NT2/D1 (cell line): Measurements from ENCODE around the gene GSE1.

ENCODE experiments used
- DNase-seq: peaks from one replicate; pipeline ENCODE4 v3.0.0-alpha.2; 2011; ENCODE audit warnings: low read depth, low spot score
- H3K27me3 ChIP-seq: 2 replicates; pipeline ENCODE4 v1.6.0; 2011; ENCODE audit warnings: mild to moderate bottlenecking; ENCODE audit not compliant: insufficient read length, insufficient read depth
- H3K36me3 ChIP-seq: 2 replicates; pipeline ENCODE4 v1.6.1; 2011; ENCODE audit warnings: mild to moderate bottlenecking, low read length, mixed read lengths; ENCODE audit not compliant: insufficient read depth, insufficient read length
- H3K4me1 ChIP-seq: 2 replicates; pipeline ENCODE4 v1.5.1; 2011; ENCODE audit not compliant: insufficient read depth, insufficient read length
- H3K4me3 ChIP-seq: 2 replicates; pipeline ENCODE4 v1.5.1; 2011; ENCODE audit warnings: low read depth; ENCODE audit not compliant: insufficient read length
- H3K9ac ChIP-seq: 2 replicates; pipeline ENCODE4 v1.6.0; 2011; ENCODE audit warnings: low read depth; ENCODE audit not compliant: insufficient read length
- H3K9me3 ChIP-seq: 2 replicates; pipeline ENCODE4 v1.5.1; 2011; ENCODE audit warnings: mild to moderate bottlenecking, low read length; ENCODE audit not compliant: insufficient read depth
- SUZ12 ChIP-seq: IDR thresholded peaks from 2 replicates; pipeline ENCODE4 v1.6.1; 2011; ENCODE audit not compliant: insufficient read length, insufficient read depth; ENCODE audit errors: extremely low read depth
- YY1 ChIP-seq: IDR thresholded peaks from 2 replicates; pipeline ENCODE4 v1.6.1; 2011; ENCODE audit not compliant: insufficient read length, insufficient read depth
- ZNF274 ChIP-seq: IDR thresholded peaks from 2 replicates; pipeline ENCODE4 v1.6.1; 2011; ENCODE audit warnings: mild to moderate bottlenecking, low read depth, low read length

GSE1 gene

DNA sequence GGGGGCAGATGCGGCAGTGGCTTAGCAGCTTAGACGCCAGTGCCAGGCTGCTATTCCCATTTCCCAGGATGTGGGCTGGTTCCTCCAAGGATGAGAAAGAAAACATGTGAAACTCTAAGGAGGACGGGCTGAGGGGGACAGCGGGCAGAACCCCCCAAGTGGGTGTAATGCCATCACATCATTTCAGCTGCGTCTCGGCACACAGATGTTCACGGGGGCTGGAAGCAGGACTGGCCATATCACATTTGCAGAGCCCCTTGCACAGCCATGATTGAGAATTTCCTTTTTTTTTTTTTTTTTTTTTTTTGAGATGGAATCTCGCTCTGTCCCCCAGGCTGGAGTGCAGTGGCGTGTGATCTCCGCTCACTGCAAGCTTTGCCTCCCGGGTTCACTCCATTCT, 90.9 kb downstream of the GSE1 start:
- H3K9ac ChIP-seq = no peak overlapping the region
- no peaks in the 10 kb centered on the region for H3K9me3 ChIP-seq
- H3K36me3 ChIP-seq = no peaks in the 10 kb centered on the region
- no peak for DNase-seq
- H3K27me3 ChIP-seq = no peaks in the 10 kb centered on the region
- no peak overlapping the region for H3K4me3 ChIP-seq
- TF ChIP-seq YY1 (no peak), ZNF274 (no peak), SUZ12 (no peak)
- H3K4me1 ChIP-seq = peaks cover 8% of the 10 kb centered on the region

GRCh38 chr16:85704900-85705846, 92.1 kb downstream of the GSE1 start:
- TF ChIP-seq ZNF274 = no peak
- TF ChIP-seq YY1 = no peak
- TF ChIP-seq SUZ12 = no peak
- peaks cover 2% of the 10 kb centered on the region for H3K4me1 ChIP-seq

GRCh38 chr16:85706449-85707034, 93.4 kb downstream of the GSE1 start:
- peaks cover 6% of the 10 kb centered on the region for H3K4me1 ChIP-seq
- no peaks in the 10 kb centered on the region for H3K27me3 ChIP-seq
- H3K36me3 ChIP-seq = no peaks in the 10 kb centered on the region
- DNase-seq = no peak
- peaks cover 1% of the 10 kb centered on the region; the same call in 1 of the 2 replicates for H3K9me3 ChIP-seq
- TF ChIP-seq YY1 (no peak), ZNF274 (no peak)
- H3K4me3 ChIP-seq = no peak overlapping the region
- no peak overlapping the region for H3K9ac ChIP-seq

More at GRCh38 chr16:85704900-85705846, 92.1 kb downstream of the GSE1 start:
- no peak overlapping the region for H3K9ac ChIP-seq
- no peaks in the 10 kb centered on the region for H3K9me3 ChIP-seq
- no peak for DNase-seq
- H3K27me3 ChIP-seq = no peaks in the 10 kb centered on the region
- no peaks in the 10 kb centered on the region for H3K36me3 ChIP-seq
- H3K4me3 ChIP-seq = no peak overlapping the region

- peaks cover 6% of the 10 kb centered on the region for H3K4me1 ChIP-seq
- TF ChIP-seq SUZ12 = no peak
- no peak for TF ChIP-seq ZNF274
- no peak for TF ChIP-seq YY1
- H3K4me3 ChIP-seq = no peak overlapping the region
- no peaks in the 10 kb centered on the region for H3K36me3 ChIP-seq
- no peaks in the 10 kb centered on the region for H3K27me3 ChIP-seq
- H3K9me3 ChIP-seq = peaks cover 10% of the 10 kb centered on the region; the same call in 1 of the 2 replicates
- no peak for DNase-seq
- H3K9ac ChIP-seq = no peak overlapping the region
Measured at GRCh38 chr16:85707528-85708095, 94.5 kb downstream of the GSE1 start.

- H3K9ac ChIP-seq = no peak overlapping the region
- H3K36me3 ChIP-seq = no peaks in the 10 kb centered on the region
- TF ChIP-seq YY1 (no peak), ZNF274 (no peak), SUZ12 (no peak)
- no peaks in the 10 kb centered on the region for H3K27me3 ChIP-seq
- H3K4me1 ChIP-seq = peaks cover 11% of the 10 kb centered on the region
- H3K4me3 ChIP-seq = no peak overlapping the region
- peaks cover 10% of the 10 kb centered on the region; the same call in 1 of the 2 replicates for H3K9me3 ChIP-seq
- DNase-seq = no peak
Measured at GRCh38 chr16:85708338-85708737, 95.2 kb downstream of the GSE1 start.

DNA sequence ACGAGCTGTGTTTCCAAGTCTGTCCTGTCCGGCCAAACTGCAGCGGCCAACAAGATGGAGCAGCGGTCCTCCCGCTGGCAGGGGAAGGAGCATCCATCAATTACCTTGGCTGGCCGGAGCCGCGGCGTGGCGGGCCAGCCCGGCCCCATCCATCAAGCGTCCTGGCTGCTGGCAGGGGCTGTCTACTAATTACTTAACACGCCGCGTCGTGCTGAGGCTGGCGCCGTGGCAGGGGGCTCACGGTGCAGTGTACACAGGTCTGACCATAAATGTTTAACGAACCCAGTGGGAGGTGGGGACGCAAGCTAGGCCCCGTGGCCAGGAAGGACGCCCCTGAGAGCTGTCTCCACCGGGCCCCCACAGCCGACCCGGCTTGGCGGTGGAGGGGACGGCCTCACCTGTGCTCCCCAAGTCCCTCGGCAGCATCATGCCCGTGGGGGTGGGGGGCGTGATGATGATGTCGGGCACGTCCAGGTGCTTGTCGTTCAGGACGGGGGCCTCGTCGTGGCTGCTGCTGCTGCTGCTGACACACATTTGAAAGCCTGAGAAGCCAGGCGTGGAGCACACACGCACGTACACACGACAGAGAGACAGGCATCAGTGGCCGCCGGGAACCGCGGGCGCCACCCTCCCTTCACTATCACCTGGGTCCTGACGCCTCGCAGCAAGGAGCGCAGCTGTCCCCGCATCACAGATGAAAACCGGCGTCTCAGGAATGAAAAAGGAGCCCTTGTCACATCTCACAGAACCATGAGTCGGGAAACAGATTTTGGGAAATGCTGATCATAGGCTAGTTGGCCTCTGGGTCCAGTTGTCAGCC, 96.9 kb downstream of the GSE1 start:
- H3K36me3 ChIP-seq = no peaks in the 10 kb centered on the region
- peaks cover 10% of the 10 kb centered on the region; the same call in 1 of the 2 replicates for H3K9me3 ChIP-seq
- no peak overlapping the region for H3K4me3 ChIP-seq
- H3K27me3 ChIP-seq = peaks cover under 1% of the 10 kb centered on the region
- DNase-seq = no peak
- no peak for TF ChIP-seq SUZ12
- no peak for TF ChIP-seq YY1
- no peak for TF ChIP-seq ZNF274
- H3K4me1 ChIP-seq = peaks cover 11% of the 10 kb centered on the region
- no peak overlapping the region for H3K9ac ChIP-seq

DNA sequence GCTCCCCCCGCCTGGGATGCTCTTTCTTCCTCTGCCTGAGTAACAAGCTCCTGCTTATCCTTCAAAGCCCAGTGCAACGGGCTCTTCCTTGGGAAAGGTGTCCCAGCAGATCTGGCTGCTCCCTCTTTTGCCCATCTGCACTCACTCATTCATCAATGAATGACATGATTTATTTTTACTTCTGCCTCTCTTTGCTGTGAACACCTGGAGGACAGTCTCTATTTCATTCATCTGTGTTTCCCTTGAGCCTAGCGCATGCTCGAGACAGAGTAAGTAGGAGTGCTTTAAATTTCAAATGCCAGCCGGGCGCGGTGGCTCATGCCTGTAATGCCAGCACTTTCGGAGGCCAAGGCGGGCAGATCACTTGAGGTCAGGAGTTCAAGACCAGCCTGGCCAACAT, 97.6 kb downstream of the GSE1 start:
- peaks cover 16% of the 10 kb centered on the region for H3K4me1 ChIP-seq
- TF ChIP-seq ZNF274 (no peak), YY1 (no peak), SUZ12 (no peak)

More for the DNA sequence above, 97.6 kb downstream of the GSE1 start:
- H3K4me3 ChIP-seq = no peak overlapping the region
- H3K27me3 ChIP-seq = peaks cover 8% of the 10 kb centered on the region
- DNase-seq = no peak
- H3K9me3 ChIP-seq = peaks cover 10% of the 10 kb centered on the region; the same call in 1 of the 2 replicates
- H3K9ac ChIP-seq = no peak overlapping the region
- no peaks in the 10 kb centered on the region for H3K36me3 ChIP-seq
